PC-9 (cell line): Measurements from ENCODE around the gene KCNQ5. TPM values are rescaled to one million over a fixed set of nuclear protein-coding genes. Genes with fewer than 3 reads are reported as not detected.

ENCODE experiments used
- BruUV-seq: library from RNA; stranded (reverse); fragments of 400-500 nt; replicated peaks from 2 replicates; lab custom pipeline; 2021; lab: Mats Ljungman, UMichigan
- CTCF ChIA-PET: fragments of 300-600 bp; sonication (Branson Sonifier 250); formaldehyde crosslinking; loops from one replicate; lab custom pipeline; 2022; ENCODE audit warnings: antibody characterized with exemption; lab: Charles Lee
- POLR2A ChIA-PET: fragments of 300-600 bp; sonication (Branson Sonifier 250); formaldehyde crosslinking; loops from one replicate; lab custom pipeline; 2022; ENCODE audit warnings: antibody characterized with exemption; ENCODE audit not compliant: unreplicated experiment; lab: Charles Lee
- DNase-seq, 2 experiments: peaks; one replicate each; pipeline versions ENCODE4 v3.0.0 to v3.0.0-alpha.2; 2015 to 2022; ENCODE audit warnings: mixed read lengths in 1 of 2
- H2AFZ ChIP-seq: fragments of 200-600 bp; sonication (generic); 2 replicates; pipeline ENCODE4 v1.8.1; 2017; ENCODE audit warnings: antibody characterized with exemption
- H3F3A ChIP-seq: fragments of 200-600 bp; sonication (generic); 2 replicates; pipeline ENCODE4 v1.8.1; 2017; ENCODE audit warnings: antibody characterized with exemption, mild to moderate bottlenecking, low read depth; ENCODE audit not compliant: insufficient read depth
- H3K27ac ChIP-seq: fragments of 200-600 bp; sonication (generic); 2 replicates; pipeline ENCODE4 v1.6.1; 2016; ENCODE audit warnings: mixed run types
- H3K27me3 ChIP-seq: fragments of 200-600 bp; sonication (generic); 2 replicates; pipeline ENCODE4 v1.6.1; 2016; ENCODE audit warnings: low read depth, mixed run types; ENCODE audit not compliant: insufficient read depth
- H3K36me3 ChIP-seq: fragments of 200-600 bp; sonication (generic); 2 replicates; pipeline ENCODE4 v1.6.1; 2016; ENCODE audit warnings: low read depth, mixed run types
- H3K4me1 ChIP-seq: fragments of 200-600 bp; sonication (generic); replicated peaks from 2 replicates; pipeline ENCODE4 v1.6.1; 2016; ENCODE audit warnings: mixed run types; ENCODE audit not compliant: insufficient read depth
- H3K4me2 ChIP-seq: fragments of 200-600 bp; sonication (generic); 2 replicates; pipeline ENCODE4 v1.6.1; 2017; ENCODE audit warnings: mixed run types
- H3K4me3 ChIP-seq: fragments of 200-600 bp; sonication (generic); 2 replicates; pipeline ENCODE4 v1.6.1; 2016; ENCODE audit warnings: mixed run types
- H3K79me2 ChIP-seq: fragments of 200-600 bp; sonication (generic); 2 replicates; pipeline ENCODE4 v1.6.1; 2017; ENCODE audit warnings: low read depth, mixed run types
- H3K9me2 ChIP-seq: fragments of 200-600 bp; sonication (generic); 2 replicates; pipeline ENCODE4 v1.8.1; 2017; ENCODE audit warnings: mild to moderate bottlenecking; ENCODE audit not compliant: insufficient read depth
- H3K9me3 ChIP-seq: fragments of 200-600 bp; sonication (generic); 2 replicates; pipeline ENCODE4 v1.8.1; 2016; ENCODE audit warnings: low read depth; ENCODE audit not compliant: insufficient read depth
- H4K20me1 ChIP-seq: fragments of 200-600 bp; sonication (generic); 2 replicates; pipeline ENCODE4 v1.8.1; 2017; ENCODE audit not compliant: insufficient read depth
- EZH2 ChIP-seq: fragments of 200-600 bp; sonication (generic); IDR thresholded peaks from 2 replicates; pipeline ENCODE4 v1.8.0; 2017; ENCODE audit warnings: antibody characterized with exemption, low read depth
- intact Hi-C: fragments of 100-400 bp; cut with micrococcal nuclease; formaldehyde crosslinking; loops from one replicate; pipeline ENCODE4 v1.10.0; 2022; ENCODE audit not compliant: unreplicated experiment
- total RNA-seq: library from RNA; stranded (reverse); gene quantifications from 2 replicates; pipeline ENCODE4 v1.2.3, GENCODE V29; 2021
- TF ChIP-seq, protein P1 (sequence below): fragments of 200-600 bp; sonication (generic); conservative IDR thresholded peaks from 2 replicates; pipeline ENCODE4 v1.6.1; 2017; ENCODE audit warnings: mixed run types, antibody characterized with exemption, mild to moderate bottlenecking, moderate library complexity

KCNQ5 gene
- total RNA-seq, 1 experiment from 2014 or later: 0.20 TPM

DNA sequence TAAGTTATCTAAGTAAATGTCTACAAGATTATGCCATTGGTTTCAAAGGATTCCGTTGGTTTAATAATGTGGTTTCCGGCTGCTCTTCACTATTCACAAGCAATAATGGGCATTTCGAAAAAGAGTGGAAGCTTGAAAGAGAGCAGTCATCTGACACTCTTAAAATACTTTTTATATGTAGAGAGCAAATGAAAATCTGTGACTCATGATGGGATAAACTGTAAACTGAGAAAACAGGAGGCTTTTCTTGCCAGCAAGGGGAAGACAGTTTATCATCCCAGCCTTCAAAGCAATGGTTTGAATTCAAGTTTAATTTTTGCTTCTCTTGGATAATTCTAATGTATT, 457.7 kb downstream of the KCNQ5 start:
- no peak for DNase-seq
- no TSS peak for BruUV-seq
- H3K27me3 ChIP-seq: no peaks in the 10 kb centered on the region
- no peaks in the 10 kb centered on the region for H3F3A ChIP-seq
- no peaks in the 10 kb centered on the region for H4K20me1 ChIP-seq
- no peak overlapping the region for H3K4me3 ChIP-seq
- no peak overlapping the region for H3K27ac ChIP-seq
- H3K9me2 ChIP-seq: no peaks in the 10 kb centered on the region
- 0 out of 2 replicates have a peak, but pooled peaks cover 6% of the 10 kb centered on the region for H3K4me1 ChIP-seq
- H3K79me2 ChIP-seq: no peaks in the 10 kb centered on the region
- H3K36me3 ChIP-seq: no peaks in the 10 kb centered on the region
- TF ChIP-seq, protein P1, sequence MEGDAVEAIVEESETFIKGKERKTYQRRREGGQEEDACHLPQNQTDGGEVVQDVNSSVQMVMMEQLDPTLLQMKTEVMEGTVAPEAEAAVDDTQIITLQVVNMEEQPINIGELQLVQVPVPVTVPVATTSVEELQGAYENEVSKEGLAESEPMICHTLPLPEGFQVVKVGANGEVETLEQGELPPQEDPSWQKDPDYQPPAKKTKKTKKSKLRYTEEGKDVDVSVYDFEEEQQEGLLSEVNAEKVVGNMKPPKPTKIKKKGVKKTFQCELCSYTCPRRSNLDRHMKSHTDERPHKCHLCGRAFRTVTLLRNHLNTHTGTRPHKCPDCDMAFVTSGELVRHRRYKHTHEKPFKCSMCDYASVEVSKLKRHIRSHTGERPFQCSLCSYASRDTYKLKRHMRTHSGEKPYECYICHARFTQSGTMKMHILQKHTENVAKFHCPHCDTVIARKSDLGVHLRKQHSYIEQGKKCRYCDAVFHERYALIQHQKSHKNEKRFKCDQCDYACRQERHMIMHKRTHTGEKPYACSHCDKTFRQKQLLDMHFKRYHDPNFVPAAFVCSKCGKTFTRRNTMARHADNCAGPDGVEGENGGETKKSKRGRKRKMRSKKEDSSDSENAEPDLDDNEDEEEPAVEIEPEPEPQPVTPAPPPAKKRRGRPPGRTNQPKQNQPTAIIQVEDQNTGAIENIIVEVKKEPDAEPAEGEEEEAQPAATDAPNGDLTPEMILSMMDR: no peak
- TF ChIP-seq EZH2: no peak
- H3K9me3 ChIP-seq: no peaks in the 10 kb centered on the region
- H3K4me2 ChIP-seq: no peak overlapping the region
- CTCF ChIA-PET: interaction anchor here (0.6 kb wide), 1 partner anchor 340 kb away, joined by 3 read pairs; no protein-coding TSS in a partner anchor
- intact Hi-C loops: no loop called here
- POLR2A ChIA-PET: no interaction called here
- no peak overlapping the region for H2AFZ ChIP-seq

DNA sequence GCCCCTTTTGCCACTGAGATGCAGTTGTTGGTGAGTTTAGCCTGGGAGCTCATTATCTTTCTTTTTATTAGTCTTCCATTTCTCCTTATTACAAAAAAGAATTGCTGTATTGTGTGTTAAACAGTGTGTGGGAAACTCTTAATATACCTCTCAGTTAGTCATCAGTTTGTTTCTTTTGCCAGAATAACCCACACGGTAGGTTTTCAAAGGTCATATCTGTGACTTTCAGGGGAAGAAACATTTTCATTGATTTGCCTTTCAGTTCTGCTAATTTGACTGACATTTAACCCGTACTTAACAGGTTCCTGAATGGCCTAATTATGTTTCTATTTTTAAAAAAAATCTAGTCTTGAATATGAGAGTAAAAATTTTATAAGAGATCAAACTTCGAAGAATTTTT, 458.1 kb downstream of the KCNQ5 start:
- Histone ChIP-seq H3K4me2 (no peak overlapping the region), H2AFZ (no peak overlapping the region), H3K79me2 (no peaks in the 10 kb centered on the region), H3F3A (no peaks in the 10 kb centered on the region), H3K36me3 (no peaks in the 10 kb centered on the region), H3K9me2 (no peaks in the 10 kb centered on the region), H4K20me1 (no peaks in the 10 kb centered on the region), H3K9me3 (no peaks in the 10 kb centered on the region), H3K4me3 (no peak overlapping the region), H3K27me3 (no peaks in the 10 kb centered on the region), H3K27ac (no peak overlapping the region), H3K4me1 (0 out of 2 replicates have a peak, but pooled peaks cover 6% of the 10 kb centered on the region)
- CTCF ChIA-PET: interaction anchor here (0.6 kb wide), 1 partner anchor 341 kb away, joined by 3 read pairs; no protein-coding TSS in a partner anchor
- intact Hi-C loops: no loop called here
- POLR2A ChIA-PET: no interaction called here
- TF ChIP-seq, protein P1: no peak
- no peak for TF ChIP-seq EZH2
- no TSS peak for BruUV-seq
- no peak for DNase-seq

DNA sequence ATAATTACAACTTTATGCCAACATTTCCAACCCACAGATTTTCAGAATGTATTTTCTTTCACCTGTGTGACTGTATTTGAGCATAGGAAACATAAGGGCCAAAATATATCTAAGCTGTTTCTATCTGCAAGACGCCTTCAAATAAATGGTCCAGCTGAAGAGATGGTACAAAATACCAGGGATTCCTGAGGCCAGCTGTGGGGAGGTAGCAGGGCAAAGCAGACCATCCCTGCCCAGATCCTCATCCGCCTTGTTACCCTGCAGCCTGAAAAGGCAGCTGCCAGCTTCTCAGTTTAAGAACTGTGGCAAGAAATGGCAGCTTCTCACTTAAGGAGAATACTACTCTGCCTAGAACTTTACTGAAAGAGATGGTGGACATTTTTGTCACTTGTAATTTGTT, 460.1 kb downstream of the KCNQ5 start:
- ChIA-PET POLR2A (no interaction called here), CTCF (no interaction called here)
- no TSS peak for BruUV-seq
- Histone ChIP-seq H3K4me1 (0 out of 2 replicates have a peak, but pooled peaks cover 6% of the 10 kb centered on the region), H3K27ac (no peak overlapping the region), H3K9me3 (no peaks in the 10 kb centered on the region), H3K4me2 (no peak overlapping the region), H3K27me3 (no peaks in the 10 kb centered on the region), H4K20me1 (no peaks in the 10 kb centered on the region), H3K4me3 (no peak overlapping the region), H2AFZ (no peak overlapping the region), H3F3A (no peaks in the 10 kb centered on the region), H3K79me2 (no peaks in the 10 kb centered on the region), H3K9me2 (no peaks in the 10 kb centered on the region), H3K36me3 (no peaks in the 10 kb centered on the region)
- TF ChIP-seq, protein P1: no peak
- TF ChIP-seq EZH2: no peak
- no peak for DNase-seq
- intact Hi-C loops: no loop called here
